HFFc6 (cell line): ENCODE data around the gene KRTAP10-5. TPM values are rescaled to one million over a fixed set of nuclear protein-coding genes. Genes with fewer than 3 reads are reported as not detected.
"Not testable (repeated sequence)": the region's sequence is repeated elsewhere in the genome, so short reads cannot be mapped to it uniquely, and the experiment has no call there.

Experiments
- DNase-seq: peaks from one replicate; pipeline ENCODE4 v3.0.0-alpha.2; 2018
- H3K27ac Mint-ChIP-seq: 2 replicates; pipeline ENCODE4 v1.8.0; 2020; ENCODE audit warnings: mild to moderate bottlenecking, mixed read lengths
- H3K27me3 Mint-ChIP-seq: 2 replicates; pipeline ENCODE4 v1.8.0; 2021; ENCODE audit warnings: mild to moderate bottlenecking, moderate library complexity, mixed read lengths; ENCODE audit not compliant: insufficient read depth
- H3K36me3 Mint-ChIP-seq: 2 replicates; pipeline ENCODE4 v1.8.0; 2021; ENCODE audit warnings: low read depth, mixed read lengths
- H3K4me1 Mint-ChIP-seq: 2 replicates; pipeline ENCODE4 v1.8.0; 2020; ENCODE audit warnings: low read depth, mixed read lengths
- H3K4me3 Mint-ChIP-seq: 2 replicates; pipeline ENCODE4 v1.8.0; 2020; ENCODE audit warnings: mild to moderate bottlenecking, moderate library complexity, mixed read lengths
- H3K9me3 Mint-ChIP-seq: 2 replicates; pipeline ENCODE4 v1.8.0; 2020; ENCODE audit warnings: mild to moderate bottlenecking, mixed read lengths
- long read RNA-seq: library from polyadenylated mRNA; unstranded; transcript quantifications from one replicate; pipeline ENCODE4 v2.0.0, GENCODE V29; 2019
- total RNA-seq, 6 experiments: library from RNA; stranded (reverse); fragmentation: NEBNext Ultra II Directional; extraction: Animal tissue kit (Norgen Biotek cat#: 25700); gene quantifications; 2 replicates in 1 of 6; 3 replicates in 5 of 6; pipeline ENCODE4 v1.2.3, GENCODE V29; 2021
- TF ChIP-seq, protein P1 (sequence below): fragments of 200-600 bp; sonication (generic); IDR thresholded peaks from 2 replicates; pipeline ENCODE4 v1.5.0; 2021; ENCODE audit warnings: antibody characterized with exemption, mild to moderate bottlenecking

Gene KRTAP10-5, protein sequence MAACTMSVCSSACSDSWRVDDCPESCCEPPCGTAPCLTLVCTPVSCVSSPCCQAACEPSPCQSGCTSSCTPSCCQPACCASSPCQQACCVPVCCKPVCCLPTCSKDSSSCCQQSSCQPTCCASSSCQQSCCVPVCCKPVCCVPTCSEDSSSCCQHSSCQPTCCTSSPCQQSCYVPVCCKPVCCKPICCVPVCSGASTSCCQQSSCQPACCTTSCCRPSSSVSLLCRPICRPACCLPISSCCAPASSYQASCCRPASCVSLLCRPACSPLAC
- not detected for total RNA-seq
- long read RNA-seq = 0 reads

DNA sequence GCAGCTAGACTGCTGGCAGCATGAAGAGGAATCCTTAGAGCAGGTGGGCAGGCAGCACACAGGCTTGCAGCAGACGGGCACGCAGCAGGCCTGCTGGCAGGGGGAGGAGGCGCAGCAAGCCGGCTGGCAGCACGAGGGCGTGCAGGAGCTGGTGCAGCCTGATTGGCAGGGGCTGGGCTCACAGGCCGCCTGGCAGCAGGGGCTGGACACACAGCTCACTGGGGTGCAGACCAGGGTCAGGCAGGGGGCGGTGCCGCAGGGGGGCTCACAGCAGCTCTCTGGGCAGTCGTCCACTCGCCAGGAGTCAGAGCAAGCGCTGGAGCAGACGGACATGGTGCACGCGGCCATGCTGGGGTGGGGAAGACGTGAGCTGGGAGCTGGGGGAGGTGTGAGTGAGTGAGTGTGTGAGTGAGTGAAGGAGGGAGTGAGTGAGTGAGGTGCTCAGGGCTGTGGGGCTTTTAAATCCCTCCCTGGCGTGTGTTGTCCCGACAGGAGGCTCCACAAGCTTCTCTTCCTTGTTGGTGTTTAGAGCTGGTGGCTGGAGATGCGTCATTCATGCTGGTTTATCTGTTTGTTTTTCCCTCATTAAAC lies at the start of gene KRTAP10-5:
TSS of gene KRTAP10-5 (minus strand) at position 374 of the 591 bp plus-strand sequence. CDS start at position 348, 26 bp downstream.
- peaks cover 65% of the 10 kb centered on the region for H3K9me3 Mint-ChIP-seq
- not testable (repeated sequence) for DNase-seq, H3K27ac Mint-ChIP-seq, H3K36me3 Mint-ChIP-seq, H3K4me3 Mint-ChIP-seq, H3K4me1 Mint-ChIP-seq, H3K27me3 Mint-ChIP-seq

DNA sequence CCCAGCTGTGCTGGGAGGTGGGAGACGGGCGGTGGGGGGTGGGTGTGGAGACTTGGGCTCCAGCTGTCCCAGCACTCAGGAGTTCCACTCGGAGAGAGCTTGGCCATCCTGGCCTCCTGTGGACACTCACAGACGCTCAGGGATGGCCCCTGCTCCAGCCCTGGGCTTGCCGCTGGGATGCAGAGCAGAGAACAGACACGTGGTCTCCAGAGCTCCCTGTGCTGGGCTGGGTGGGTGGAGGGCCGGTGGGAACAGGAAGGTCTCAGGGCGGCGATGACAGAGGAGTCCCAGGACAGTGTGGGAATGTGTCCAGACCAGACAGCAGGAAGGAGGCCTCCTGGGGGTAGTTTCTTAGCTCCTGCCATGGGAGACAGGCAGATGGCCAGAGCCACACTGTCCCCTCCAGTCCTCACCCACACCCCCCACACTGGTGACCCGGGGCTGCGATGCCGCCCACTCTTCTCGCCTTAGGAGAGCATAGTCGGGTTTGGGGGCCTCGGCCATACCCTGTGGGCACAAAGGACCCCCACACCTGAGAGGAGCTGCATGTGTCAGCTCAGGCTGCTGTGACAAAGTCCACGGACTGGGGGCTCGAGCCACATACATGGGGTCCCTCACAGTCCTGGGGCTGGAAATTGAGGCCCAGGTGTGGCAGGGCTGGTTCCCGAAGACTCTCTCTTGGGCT lies 48.4 kb upstream of the KRTAP10-5 start:
- Mint-ChIP-seq H3K4me3 (no peak overlapping the region), H3K4me1 (no peaks in the 10 kb centered on the region), H3K27ac (no peak overlapping the region), H3K36me3 (peaks cover 14% of the 10 kb centered on the region; the same call in 1 of the 2 replicates), H3K9me3 (peaks cover 58% of the 10 kb centered on the region), H3K27me3 (peaks cover 3% of the 10 kb centered on the region)
- TF ChIP-seq, protein P1, sequence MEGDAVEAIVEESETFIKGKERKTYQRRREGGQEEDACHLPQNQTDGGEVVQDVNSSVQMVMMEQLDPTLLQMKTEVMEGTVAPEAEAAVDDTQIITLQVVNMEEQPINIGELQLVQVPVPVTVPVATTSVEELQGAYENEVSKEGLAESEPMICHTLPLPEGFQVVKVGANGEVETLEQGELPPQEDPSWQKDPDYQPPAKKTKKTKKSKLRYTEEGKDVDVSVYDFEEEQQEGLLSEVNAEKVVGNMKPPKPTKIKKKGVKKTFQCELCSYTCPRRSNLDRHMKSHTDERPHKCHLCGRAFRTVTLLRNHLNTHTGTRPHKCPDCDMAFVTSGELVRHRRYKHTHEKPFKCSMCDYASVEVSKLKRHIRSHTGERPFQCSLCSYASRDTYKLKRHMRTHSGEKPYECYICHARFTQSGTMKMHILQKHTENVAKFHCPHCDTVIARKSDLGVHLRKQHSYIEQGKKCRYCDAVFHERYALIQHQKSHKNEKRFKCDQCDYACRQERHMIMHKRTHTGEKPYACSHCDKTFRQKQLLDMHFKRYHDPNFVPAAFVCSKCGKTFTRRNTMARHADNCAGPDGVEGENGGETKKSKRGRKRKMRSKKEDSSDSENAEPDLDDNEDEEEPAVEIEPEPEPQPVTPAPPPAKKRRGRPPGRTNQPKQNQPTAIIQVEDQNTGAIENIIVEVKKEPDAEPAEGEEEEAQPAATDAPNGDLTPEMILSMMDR = no peak
- no peak for DNase-seq

DNA sequence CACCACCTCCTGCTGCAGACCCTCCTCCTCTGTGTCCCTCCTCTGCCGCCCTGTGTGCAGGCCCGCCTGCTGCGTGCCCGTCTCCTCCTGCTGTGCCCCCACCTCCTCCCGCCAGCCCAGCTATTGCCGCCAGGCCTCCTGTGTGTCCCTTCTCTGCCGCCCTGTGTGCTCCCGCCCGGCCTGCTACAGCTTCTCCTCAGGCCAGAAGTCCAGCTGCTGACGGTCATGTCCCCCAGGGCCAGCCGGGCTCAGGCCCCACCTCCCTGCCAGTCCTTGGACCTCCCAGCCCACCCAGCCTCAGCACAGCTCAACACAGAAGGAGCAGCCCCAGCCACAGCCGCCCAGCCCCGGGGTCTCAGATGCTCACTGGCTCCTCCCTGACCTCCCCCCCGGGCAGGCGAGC lies 47.4 kb upstream of the KRTAP10-5 start:
- H3K27ac Mint-ChIP-seq, H3K27me3 Mint-ChIP-seq, H3K4me1 Mint-ChIP-seq, DNase-seq, H3K4me3 Mint-ChIP-seq: not testable (repeated sequence)
- Mint-ChIP-seq H3K36me3 (peaks cover 20% of the 10 kb centered on the region; the same call in 1 of the 2 replicates), H3K9me3 (peaks cover 69% of the 10 kb centered on the region)

DNA sequence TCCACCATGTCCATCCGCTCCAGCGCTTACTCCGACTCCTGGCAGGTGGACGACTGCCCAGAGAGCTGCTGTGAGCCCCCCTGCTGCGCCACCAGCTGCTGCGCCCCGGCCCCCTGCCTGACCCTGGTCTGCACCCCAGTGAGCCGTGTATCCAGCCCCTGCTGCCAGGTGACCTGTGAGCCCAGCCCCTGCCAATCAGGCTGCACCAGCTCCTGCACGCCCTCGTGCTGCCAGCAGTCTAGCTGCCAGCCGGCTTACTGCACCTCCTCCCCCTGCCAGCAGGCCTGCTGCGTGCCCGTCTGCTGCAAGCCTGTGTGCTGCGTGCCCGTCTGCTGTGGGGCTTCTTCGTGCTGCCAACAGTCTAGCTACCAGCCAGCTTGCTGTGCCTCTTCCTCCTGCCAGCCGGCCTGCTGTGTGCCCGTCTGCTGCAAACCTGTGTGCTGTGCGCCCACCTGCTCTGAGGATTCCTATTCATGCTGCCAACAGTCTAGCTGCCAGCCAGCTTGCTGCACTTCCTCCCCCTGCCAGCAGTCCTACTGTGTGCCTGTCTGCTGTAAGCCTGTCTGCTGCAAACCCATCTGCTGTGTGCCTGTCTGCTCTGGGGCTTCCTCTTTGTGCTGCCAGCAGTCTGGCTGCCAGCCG lies 46.9 kb upstream of the KRTAP10-5 start:
- H3K4me1 Mint-ChIP-seq, H3K27ac Mint-ChIP-seq, H3K27me3 Mint-ChIP-seq, DNase-seq, H3K4me3 Mint-ChIP-seq: not testable (repeated sequence)
- Mint-ChIP-seq H3K36me3 (peaks cover 20% of the 10 kb centered on the region; the same call in 1 of the 2 replicates), H3K9me3 (peaks cover 67% of the 10 kb centered on the region)

DNA sequence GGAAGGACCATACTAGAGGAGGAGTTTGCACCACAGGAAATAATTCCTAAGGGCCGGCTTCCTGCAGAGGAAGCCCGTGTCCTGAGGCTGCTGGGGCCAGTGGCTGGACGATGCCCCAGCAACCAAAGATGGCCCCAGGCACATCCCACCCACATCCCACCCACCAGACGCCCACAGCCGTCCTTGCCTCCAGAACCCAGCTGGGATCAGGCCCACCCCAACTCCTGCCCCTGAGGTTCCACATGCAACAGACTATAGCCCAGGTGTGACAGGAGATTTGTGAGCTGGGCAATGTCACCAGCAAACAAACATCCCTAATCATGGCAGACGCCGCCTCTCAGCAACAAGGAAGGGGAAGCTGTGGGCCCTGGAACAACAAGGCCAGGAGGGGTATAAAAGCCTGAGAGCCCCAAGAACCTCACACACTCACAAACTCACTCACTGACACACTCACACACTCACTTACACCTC lies 46.3 kb upstream of the KRTAP10-5 start, which contains the start of gene KRTAP10-9:
TSS of gene KRTAP10-9 (plus strand) at position 421 of the 471 bp plus-strand sequence. CDS start 79 bp downstream, outside the sequence.
- peaks cover 15% of the 10 kb centered on the region; the same call in 1 of the 2 replicates for H3K36me3 Mint-ChIP-seq
- no peak within 1 kb of the TSS for H3K27ac Mint-ChIP-seq
- H3K4me1 Mint-ChIP-seq = no peaks in the 10 kb centered on the region
- H3K27me3 Mint-ChIP-seq = peaks cover 3% of the 10 kb centered on the region
- H3K4me3 Mint-ChIP-seq = no peak within 1 kb of the TSS
- peaks cover 61% of the 10 kb centered on the region for H3K9me3 Mint-ChIP-seq
- TF ChIP-seq, protein P1 = no peak
- no peak for DNase-seq

DNA sequence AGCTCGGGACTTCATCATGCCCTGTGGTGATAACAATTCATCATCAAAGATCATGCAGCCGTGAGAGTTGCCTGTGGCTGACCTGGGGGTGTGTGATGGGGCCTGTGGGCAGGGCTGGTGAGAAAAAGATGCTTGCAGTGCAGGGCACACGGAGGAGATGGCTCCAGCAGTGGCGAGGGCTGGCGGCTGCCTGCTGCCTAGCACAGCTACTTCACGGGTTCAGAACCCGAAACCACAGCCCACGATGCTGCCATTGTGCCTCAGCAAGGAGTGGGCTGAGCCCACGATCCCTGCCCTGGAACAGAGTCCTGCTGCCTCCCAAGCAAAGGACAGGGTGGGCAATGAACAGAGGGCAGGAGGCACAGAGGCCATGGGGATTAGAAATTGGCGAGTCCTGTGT lies 45.9 kb upstream of the KRTAP10-5 start:
- H3K27me3 Mint-ChIP-seq = peaks cover 3% of the 10 kb centered on the region
- TF ChIP-seq, protein P1 = no peak
- H3K36me3 Mint-ChIP-seq = peaks cover 14% of the 10 kb centered on the region; the same call in 1 of the 2 replicates
- H3K4me1 Mint-ChIP-seq = no peaks in the 10 kb centered on the region
- no peak overlapping the region for H3K27ac Mint-ChIP-seq
- H3K9me3 Mint-ChIP-seq = peaks cover 56% of the 10 kb centered on the region
- no peak for DNase-seq
- H3K4me3 Mint-ChIP-seq = no peak overlapping the region
